GM04504 (cell line): Measurements from ENCODE around the gene CDH8.
"Not testable (repeated sequence)": the region's sequence is repeated elsewhere in the genome, so short reads cannot be mapped to it uniquely, and the experiment has no call there.

ENCODE experiments used
- DNase-seq: peaks from one replicate; pipeline ENCODE4 v3.0.0-alpha.2; 2012; ENCODE audit warnings: low read depth

The CDH8 gene

DNA sequence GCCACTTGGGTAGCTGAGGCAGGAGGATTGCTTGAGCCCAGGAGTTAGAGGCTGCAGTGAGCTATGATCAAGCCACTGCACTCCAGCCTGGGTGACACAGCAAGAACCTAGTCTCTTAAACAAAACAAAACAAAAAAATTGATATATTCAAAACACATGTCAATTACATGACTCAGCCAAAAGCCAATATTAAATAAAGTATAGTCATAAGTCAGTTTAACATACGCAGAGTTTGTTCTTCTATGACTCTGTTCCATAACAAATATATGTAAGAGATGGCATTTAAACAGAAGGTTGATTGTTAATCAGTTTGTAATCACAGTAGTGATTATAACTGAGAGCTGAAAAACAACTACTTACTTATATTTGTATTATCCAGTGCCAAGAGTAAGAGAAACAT, 106.5 kb downstream of the CDH8 start:
- no peak for DNase-seq

DNA sequence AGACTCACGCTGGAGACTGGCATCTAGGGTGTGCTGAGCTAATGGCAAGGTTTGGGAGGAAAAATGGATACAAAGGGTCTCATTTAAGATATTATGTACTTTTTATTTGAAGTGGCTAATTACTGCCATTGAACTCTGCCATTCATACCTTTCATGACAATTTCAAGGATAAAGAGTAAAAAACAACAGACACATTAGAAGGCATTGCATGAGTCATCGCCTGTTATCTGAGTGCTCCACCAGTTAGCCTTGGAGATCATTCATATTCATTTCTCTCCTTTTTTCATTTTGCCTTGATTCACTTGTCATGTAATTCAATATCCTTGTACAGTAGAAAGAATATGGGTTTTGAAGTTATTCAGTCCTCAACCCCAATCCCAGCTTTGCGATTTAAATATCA, 109.5 kb downstream of the CDH8 start:
- no peak for DNase-seq

DNA sequence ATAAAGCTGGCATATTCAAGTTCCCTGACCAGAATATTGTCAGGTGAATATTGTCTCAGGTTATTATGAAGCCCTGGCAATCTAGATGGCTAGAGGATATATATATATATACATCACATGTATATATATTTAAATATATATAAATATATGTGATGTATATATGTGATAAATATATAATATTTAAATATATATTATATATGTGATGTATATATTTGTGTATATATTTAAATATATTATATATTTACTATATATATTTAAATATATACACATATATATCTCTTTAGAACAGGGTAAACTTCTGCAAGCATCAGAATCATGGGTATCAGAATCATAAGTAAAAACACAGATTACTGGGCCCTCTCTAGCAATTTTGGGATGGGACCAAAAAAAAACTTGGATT, 112.6 kb downstream of the CDH8 start:
- no peak for DNase-seq

- DNase-seq = no peak
These were observed 114.9 kb downstream of the CDH8 start for GRCh38 chr16:61921373-61921772.

DNA sequence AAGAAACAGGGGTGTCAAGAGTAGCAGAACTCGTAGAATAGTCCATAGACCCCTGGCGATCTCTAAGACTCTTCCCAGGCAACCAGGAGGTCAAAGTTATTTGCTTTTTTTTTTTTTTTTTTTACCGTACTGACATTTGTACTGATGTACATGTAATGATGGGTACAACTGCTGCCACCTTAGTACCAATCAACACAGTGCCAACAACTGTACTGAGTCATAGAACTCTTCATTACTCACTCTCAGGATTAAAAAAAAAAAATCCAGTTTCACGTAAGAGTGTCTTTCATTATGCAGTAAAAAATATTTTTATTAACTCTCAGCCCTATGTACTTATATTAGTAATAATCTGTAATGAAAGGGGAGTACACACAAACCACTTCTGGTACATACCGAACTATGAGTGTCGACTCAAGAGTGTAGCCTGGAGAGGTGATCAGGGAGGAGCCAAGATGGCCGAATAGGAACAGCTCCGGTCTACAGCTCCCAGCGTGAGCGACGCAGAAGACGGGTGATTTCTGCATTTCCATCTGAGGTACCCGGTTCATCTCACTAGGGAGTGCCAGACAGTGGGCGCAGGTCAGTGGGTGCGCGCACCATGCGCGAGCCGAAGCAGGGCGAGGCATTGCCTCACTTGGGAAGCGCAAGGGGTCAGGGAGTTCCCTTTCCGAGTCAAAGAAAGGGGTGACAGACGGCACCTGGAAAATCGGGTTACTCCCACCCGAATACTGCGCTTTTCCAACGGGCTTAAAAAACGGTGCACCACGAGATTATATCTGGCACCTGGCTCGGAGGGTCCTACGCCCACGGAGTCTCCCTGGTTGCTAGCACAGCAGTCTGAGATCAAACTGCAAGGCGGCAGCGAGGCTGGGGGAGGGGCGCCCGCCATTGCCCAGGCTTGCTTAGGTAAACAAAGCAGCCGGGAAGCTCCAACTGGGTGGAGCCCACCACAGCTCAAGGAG, 118.1 kb downstream of the CDH8 start:
- not testable (repeated sequence) for DNase-seq

DNA sequence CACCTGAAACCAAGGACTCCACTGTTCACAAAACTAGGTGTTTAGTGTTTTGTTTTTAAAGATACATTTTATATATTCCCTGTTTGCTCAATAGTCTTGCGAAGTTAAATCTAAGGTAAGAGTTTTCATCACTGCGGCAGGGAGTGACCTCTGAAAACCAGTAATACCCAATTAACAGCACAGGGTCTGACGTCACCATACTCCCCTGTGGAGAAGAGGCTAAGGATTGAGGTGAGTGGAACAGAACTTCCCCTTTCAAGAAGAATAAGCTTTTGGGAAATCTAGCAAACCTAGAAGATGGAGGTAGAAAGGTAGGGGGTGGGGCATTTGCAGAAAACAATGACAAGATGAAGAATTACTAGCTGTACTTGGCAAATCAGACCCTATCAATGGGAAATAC, 120.7 kb downstream of the CDH8 start:
- DNase-seq = no peak

DNA sequence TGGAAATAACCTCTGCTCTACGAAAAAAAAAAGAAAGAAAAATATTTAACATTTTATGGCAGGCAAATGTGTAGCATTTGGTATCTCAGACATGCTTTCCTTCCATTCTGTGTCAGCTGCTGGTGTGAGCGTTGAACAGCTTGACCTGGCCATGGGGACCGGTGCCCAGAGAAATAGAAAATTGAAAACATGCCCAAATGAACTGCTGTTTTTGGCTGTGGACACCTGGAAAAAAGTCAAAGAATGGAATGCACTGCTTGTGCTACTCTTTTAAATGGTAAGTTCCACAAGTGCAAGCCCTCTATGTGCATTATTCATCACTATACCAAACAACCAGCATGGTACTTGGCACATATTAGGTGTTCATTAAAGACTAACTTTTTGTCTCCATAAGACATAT, 127.2 kb downstream of the CDH8 start:
- DNase-seq = no peak

DNA sequence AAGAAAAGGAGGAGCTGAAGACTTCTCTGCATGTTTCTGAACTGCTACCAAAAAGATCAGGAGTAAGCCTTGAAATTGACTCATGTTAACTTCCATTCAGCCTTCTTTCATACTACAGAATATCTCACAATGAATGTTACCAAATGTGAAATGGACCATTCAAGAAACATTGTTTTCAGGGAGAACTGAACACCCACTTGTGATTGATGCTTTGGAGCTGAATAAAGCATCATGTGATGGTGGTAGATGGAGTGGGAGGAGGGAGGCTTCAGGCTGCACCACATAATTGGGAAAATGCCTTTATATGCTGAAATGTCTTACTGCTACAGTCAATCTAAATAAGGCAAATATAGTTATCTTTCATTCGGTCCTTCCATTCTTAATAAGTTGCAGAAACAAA, 127.8 kb downstream of the CDH8 start:
- no peak for DNase-seq

- no peak for DNase-seq
These were observed 134.5 kb downstream of the CDH8 start for GRCh38 chr16:61901689-61902088.

DNA sequence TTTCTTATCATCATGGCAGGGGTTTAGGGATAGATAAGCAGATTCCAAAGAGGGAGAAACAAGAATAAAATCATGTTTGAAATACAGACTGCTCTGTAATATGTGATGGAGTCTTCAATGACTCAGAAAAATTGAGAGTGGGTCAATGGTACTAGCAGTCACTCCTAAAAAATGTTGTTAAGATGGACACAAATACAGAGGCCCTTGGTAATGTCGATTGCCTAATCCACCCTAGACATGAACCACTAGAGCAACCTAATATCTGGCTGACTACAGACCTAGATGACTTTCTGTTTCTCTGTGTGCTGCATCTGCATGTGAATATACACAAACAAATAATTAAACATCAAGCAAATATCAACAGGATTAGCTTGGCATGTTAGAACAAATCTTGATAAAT, 135.8 kb downstream of the CDH8 start:
- DNase-seq = peak; percentile 52

- no peak for DNase-seq
These were observed 138.6 kb downstream of the CDH8 start for GRCh38 chr16:61897657-61898056.

DNA sequence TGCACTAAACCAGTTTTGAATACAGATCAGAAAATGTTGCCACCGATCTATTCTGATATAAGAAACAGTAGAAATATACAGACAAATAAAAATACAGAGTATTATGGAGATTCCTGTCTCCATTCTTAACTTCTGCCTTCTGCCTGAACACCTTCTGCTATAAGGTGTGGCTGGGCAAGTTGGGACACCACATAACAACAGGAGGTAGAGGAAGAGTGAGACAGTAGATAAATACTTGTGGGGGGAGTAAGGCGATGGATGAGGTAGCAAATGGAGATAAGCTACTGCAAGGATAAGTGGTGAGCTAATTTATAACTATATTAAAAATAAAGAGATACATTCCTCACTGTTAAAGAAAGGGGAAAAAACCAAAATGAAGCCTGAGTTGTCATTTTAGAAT, 143.7 kb downstream of the CDH8 start:
- DNase-seq = no peak

DNA sequence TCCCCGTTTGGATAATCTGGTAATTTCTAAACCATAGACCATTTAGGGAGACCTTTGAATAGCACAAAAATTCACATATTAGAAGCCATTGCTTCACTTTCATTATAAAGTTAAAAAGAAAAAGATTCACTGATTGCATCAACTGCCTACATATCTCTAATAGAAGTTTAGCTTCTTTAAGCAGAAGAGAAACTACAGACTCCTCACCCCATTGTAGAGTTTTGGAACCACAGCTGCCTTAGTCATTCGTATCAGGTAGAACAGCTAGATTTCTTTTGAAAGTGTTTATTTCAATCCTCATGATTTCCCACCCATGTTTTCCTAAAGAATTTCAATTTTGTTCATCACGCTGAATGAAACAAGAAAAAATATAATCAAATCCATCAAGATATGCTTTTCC, 144.8 kb downstream of the CDH8 start:
- DNase-seq = no peak

DNA sequence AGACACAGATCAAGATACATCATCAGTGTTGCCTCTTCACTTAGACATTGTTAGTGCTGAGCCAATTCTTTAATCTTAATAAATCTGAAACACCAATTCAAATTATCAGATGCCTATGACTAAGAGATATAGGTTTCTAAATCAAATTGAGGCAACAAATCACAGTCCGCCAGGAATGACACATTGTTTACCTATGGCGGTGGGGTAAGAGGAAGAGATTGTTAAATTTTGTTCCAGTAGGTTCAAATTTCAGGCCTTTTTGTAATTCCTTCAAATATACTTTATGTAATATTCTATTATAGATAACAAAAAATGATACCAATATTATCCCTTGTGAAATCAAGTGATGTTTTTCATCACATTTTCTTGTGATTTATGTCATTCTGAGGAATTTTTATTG, 145.9 kb downstream of the CDH8 start:
- no peak for DNase-seq

- peak; percentile 42 for DNase-seq
These were observed 148.3 kb downstream of the CDH8 start for GRCh38 chr16:61887903-61888302.

- no peak for DNase-seq
These were observed 150.9 kb downstream of the CDH8 start for GRCh38 chr16:61885343-61885742.

- DNase-seq = no peak
These were observed 156.9 kb downstream of the CDH8 start for GRCh38 chr16:61879306-61879705.

DNA sequence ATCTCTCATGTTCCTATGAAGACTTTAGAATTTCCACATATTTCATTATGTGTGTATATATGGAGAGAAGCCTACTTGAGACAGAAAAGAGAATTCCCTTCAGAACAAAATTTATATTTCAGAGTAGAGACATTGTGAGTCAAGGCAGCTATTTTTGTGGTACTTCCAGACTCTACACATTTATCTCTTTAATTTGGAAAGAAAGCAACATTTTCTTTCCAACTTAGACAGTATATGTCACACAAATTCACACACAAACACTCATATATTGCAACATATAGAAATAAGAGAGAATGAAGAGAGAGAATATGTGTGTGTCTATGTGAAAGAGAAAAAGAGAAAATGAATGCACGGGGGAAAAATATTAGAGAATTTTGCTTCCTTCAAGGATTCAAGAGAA, 158.8 kb downstream of the CDH8 start:
- DNase-seq = no peak

GRCh38 chr16:61872778-61873119, 163.5 kb downstream of the CDH8 start:
- DNase-seq = no peak

- no peak for DNase-seq
These were observed 164.1 kb downstream of the CDH8 start for GRCh38 chr16:61871837-61872777.

DNA sequence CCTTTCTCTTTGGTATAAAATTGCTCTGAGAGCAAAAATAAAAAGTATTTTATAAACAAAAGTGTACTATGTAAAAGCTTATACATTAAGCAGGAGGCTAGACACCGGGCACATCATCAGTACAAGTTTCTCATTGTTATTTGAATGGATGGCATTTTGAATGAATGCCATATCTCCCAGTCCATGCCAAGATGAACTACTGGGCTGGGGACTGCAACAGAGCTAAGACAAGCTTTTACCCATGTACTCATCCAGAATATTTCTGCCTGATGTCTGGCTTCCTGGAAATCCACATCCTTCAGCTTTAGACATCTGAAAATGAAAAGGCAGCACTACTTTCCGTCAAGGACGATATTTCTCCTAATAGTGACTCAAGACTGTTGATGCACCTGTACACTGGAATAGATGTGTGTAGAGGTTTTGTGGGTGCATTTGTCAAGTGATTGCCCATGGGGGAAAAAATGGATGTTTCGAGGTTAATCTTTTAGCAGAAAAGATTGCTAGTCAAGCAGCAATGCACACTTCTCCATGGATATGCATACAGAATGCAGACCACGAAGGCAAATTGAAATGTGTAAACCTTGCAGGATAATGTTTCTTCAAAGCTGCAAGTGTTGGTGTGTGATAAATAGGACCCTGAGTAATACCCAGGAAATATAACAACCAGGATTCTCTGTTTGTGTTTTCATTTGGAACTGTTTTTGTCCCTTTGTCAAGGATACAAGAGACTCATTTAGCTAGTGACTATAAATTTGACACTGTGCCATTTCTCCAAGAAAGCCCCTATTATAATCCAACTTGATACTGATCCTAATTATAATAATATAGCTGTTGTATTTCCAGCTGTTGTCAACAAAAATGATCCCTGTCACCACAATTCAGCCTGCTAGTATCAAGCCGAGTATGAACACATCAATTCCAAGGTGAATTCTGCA, 173.8 kb downstream of the CDH8 start:
- DNase-seq = no peak

DNA sequence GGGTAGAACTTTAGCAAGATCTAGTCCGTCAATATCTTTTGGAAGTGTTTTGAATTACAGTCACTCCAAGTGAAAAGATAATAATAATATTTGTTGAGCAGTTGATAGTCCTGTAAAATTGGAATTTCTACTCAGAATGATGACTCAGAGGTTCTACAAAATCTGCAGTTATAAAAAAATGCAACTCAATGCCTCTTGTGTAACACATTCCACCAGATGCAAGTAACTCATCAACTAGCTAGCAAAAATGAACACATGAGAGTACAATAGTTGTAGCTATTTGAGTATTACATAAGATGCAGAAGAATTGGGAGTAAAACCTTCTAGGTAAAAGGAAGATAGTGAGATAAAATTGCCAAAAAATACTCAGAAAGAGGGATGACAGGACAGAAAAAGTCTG, 177.2 kb downstream of the CDH8 start:
- DNase-seq = peak; percentile 20
